Right lobe of liver (tissue), 6 donors: ENCODE measurements around the gene C4orf51. TPM values are rescaled to one million over a fixed set of nuclear protein-coding genes. Genes with fewer than 3 reads are reported as not detected.
"Not testable (repeated sequence)": the region's sequence is repeated elsewhere in the genome, so short reads cannot be mapped to it uniquely, and the experiment has no call there.

ENCODE experiments used
- ATAC-seq, 4 donors: fragments of 200-7000 bp; cut with Tn5 transposase; one replicate each; pipeline ENCODE4 v1.9.1; 2020; ENCODE audit warnings: mild to moderate bottlenecking in 4 of 4, moderate library complexity in 4 of 4
- DNase-seq, 3 donors: peaks; one replicate each; pipeline ENCODE4 v3.0.0-alpha.2; 2020
- H3K27ac ChIP-seq, 3 donors: fragments of 200-600 bp; one replicate each; pipeline ENCODE4 v1.8.0; 2022
- H3K27me3 ChIP-seq, 2 donors: fragments of 200-600 bp; one replicate each; pipeline ENCODE4 v1.8.0; 2022
- H3K36me3 ChIP-seq, 4 donors: fragments of 200-600 bp; sonication (generic) in 1 of 4; one replicate each; pipeline versions ENCODE4 v1.5.1 to v1.8.0; 2017 to 2022; ENCODE audit warnings: control low read depth in 1 of 4
- H3K4me1 ChIP-seq, 4 donors: fragments of 200-600 bp; sonication (generic) in 1 of 4; one replicate each; pipeline versions ENCODE4 v1.5.1 to v1.8.0; 2017 to 2022; ENCODE audit warnings: control low read depth in 1 of 4
- H3K4me3 ChIP-seq, 3 donors: fragments of 200-600 bp; one replicate each; pipeline ENCODE4 v1.8.0; 2022
- H3K9me3 ChIP-seq, 4 donors: fragments of 200-600 bp; sonication (generic) in 1 of 4; one replicate each; pipeline versions ENCODE4 v1.5.1 to v1.8.0; 2017 to 2022; ENCODE audit warnings: control low read depth in 1 of 4
- POLR2A ChIP-seq: fragments of 450-650 bp; IDR thresholded peaks from one replicate; pipeline ENCODE4 v1.6.1; 2017; ENCODE audit warnings: antibody characterized with exemption, mild to moderate bottlenecking
- WGBS: methylation state at CpG from one replicate; pipeline ENCODE4 v1.1.6; 2018; ENCODE audit warnings: low coverage, low lambda C conversion rate; ENCODE audit not compliant: insufficient coverage; ENCODE audit errors: missing lambda C conversion rate; 5-methylcytosine and 5-hydroxymethylcytosine counted together
- intact Hi-C, 2 donors: fragments of 100-400 bp; cut with DNase I; formaldehyde crosslinking; loops; one replicate each; pipeline versions ENCODE4 v1.11.2 to v1.14.1; 2022
- total RNA-seq, 6 experiments: library from RNA; depleted of rRNA in 2 of 6; stranded (reverse); fragments of >200 nt in 2 of 6; fragmentation: NEBNext Ultra II Directional in 3 of 6; extraction: Animal tissue kit (Norgen Biotek cat#: 25700) in 3 of 6; gene quantifications; one replicate each; pipeline versions ENCODE4 v1.1.0 to v1.2.4, GENCODE V29; 2016 to 2023
- TF ChIP-seq, protein P1 (sequence below), 4 donors: fragments of 200-600 bp in 3 of 4; fragments of 450-650 bp in 1 of 4; IDR thresholded peaks; one replicate each; pipeline versions ENCODE4 v1.5.1 to v1.8.0; 2016 to 2022; ENCODE audit warnings: antibody characterized with exemption in 4 of 4, mild to moderate bottlenecking in 2 of 4
- donor health status: DM: no; HTN: yes; CAD: no.
- donor health status: DM: no; HTN: no; CAD: no.
- donor health status: DM: no; HTN: no; CAD: no.
- donor health status: DM: no; HTN: yes; CAD: no.
- donor health status: DM: no; HTN: yes; CAD: no.

The C4orf51 gene
- total RNA-seq, 6 experiments from 2014 or later, result not detected

DNA sequence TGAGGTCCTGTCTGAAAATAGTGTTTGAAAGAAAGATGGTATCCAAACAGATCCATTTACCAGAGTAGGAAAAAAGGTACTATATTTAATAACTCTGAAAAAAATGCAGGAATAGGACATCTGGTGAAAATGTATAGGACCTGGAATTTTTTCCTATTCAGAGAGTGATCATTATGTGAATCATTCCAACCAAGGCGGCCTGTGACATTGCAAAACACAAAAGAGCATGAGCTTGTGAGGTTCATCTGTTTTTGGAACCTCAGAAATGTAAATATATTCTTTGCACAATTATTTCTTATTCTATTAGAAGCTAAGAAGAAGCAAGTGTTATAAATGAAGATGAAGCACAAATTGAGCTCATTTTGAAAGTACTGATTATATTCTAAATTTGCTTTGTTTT, 2.0 kb downstream of the C4orf51 start:
- ATAC-seq, result no peak
- Histone ChIP-seq H3K9me3 (no peaks in the 10 kb centered on the region), H3K27me3 (no peaks in the 10 kb centered on the region), H3K4me1 (no peaks in the 10 kb centered on the region), H3K4me3 (no peak overlapping the region), H3K36me3 (no peaks in the 10 kb centered on the region), H3K27ac (no peak overlapping the region)
- intact Hi-C loops, result no loop called here
- no peak for DNase-seq
- 100% methylated on average over 1 of the region's 1 CpG for WGBS
- TF ChIP-seq, protein P1, sequence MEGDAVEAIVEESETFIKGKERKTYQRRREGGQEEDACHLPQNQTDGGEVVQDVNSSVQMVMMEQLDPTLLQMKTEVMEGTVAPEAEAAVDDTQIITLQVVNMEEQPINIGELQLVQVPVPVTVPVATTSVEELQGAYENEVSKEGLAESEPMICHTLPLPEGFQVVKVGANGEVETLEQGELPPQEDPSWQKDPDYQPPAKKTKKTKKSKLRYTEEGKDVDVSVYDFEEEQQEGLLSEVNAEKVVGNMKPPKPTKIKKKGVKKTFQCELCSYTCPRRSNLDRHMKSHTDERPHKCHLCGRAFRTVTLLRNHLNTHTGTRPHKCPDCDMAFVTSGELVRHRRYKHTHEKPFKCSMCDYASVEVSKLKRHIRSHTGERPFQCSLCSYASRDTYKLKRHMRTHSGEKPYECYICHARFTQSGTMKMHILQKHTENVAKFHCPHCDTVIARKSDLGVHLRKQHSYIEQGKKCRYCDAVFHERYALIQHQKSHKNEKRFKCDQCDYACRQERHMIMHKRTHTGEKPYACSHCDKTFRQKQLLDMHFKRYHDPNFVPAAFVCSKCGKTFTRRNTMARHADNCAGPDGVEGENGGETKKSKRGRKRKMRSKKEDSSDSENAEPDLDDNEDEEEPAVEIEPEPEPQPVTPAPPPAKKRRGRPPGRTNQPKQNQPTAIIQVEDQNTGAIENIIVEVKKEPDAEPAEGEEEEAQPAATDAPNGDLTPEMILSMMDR (IDR thresholded peaks at IDR 0.05), result no peak
- no peak for TF ChIP-seq POLR2A

DNA sequence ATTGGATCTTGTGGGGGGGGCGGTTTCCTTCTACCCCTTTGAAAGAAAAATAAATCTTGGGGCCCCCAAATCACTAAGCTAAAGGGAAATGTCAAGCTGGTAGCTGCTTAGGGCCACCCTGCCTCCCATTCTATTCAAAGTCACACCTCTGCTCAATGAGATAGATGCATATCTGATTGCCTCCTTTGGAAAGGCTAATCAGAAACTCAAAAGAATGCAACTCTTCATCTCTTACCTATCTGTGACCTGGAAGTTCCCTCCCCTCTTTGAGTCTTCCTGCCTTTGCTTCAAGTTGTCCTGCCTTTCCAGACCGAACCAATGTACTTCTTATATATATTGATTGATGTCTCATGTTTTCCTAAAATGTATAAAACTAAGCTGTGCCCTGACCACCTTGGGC, 7.0 kb downstream of the C4orf51 start:
- DNase-seq (no peak), ATAC-seq (no peak)
- no peaks in the 10 kb centered on the region for H3K27me3 ChIP-seq
- WGBS, result 45% methylated on average over 2 of the region's 2 CpGs
- no peaks in the 10 kb centered on the region for H3K36me3 ChIP-seq
- intact Hi-C loops, result no loop called here
- H3K27ac ChIP-seq, result no peak overlapping the region
- no peaks in the 10 kb centered on the region for H3K9me3 ChIP-seq
- no peak overlapping the region for H3K4me3 ChIP-seq
- no peaks in the 10 kb centered on the region for H3K4me1 ChIP-seq
- no peak for TF ChIP-seq POLR2A
- TF ChIP-seq, protein P1 (IDR thresholded peaks at IDR 0.05), result no peak

DNA sequence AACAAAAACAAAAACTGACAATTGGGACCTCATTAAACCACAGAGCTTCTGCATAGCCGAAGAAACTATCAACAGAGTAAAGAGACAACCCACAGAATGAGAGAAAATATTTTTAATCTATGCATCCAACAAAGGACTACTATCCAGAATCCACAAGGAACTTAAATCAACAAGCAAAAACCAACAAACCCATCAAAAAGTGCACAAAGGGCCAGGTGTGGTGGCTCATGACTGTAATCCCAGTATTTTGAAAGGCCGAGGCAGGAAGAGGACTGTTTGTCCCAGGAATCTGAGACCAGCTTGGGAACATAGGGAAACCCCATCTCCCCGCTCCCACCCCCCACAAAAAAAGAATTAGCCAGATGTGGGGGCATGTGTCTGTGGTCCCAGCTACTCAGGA, 10.7 kb downstream of the C4orf51 start:
- no peak overlapping the region for H3K4me3 ChIP-seq
- ATAC-seq, result no peak
- intact Hi-C loops, result no loop called here
- DNase-seq, result no peak
- no peaks in the 10 kb centered on the region for H3K36me3 ChIP-seq
- no peaks in the 10 kb centered on the region for H3K27me3 ChIP-seq
- WGBS, result 85% methylated on average over 3 of the region's 3 CpGs
- TF ChIP-seq, protein P1 (IDR thresholded peaks at IDR 0.05), result no peak
- no peak for TF ChIP-seq POLR2A
- no peaks in the 10 kb centered on the region for H3K4me1 ChIP-seq
- no peaks in the 10 kb centered on the region for H3K9me3 ChIP-seq
- H3K27ac ChIP-seq, result no peak overlapping the region

DNA sequence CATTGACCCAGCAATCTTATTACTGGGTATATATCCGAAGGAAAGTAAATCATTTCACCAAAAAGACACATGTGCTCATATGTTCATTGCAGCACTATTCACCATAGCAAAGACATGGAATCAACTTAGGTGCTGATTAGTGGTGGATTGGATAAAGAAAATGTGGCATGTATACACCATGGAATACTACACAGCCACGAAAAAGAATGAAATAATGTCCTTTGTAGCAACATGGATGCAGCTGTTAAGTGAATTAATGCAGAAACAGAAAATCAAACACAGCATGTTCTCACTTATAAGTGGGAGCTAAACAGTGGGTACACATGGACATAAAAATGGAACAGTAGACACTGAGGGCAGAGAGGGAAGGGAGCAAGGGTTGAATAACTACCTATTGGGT, 11.5 kb downstream of the C4orf51 start:
- H3K4me1 ChIP-seq, H3K4me3 ChIP-seq, H3K27ac ChIP-seq, H3K9me3 ChIP-seq, DNase-seq, intact Hi-C loops, H3K36me3 ChIP-seq, ATAC-seq, H3K27me3 ChIP-seq: not testable (repeated sequence)
- WGBS, result 75% methylated on average over 2 of the region's 2 CpGs

DNA sequence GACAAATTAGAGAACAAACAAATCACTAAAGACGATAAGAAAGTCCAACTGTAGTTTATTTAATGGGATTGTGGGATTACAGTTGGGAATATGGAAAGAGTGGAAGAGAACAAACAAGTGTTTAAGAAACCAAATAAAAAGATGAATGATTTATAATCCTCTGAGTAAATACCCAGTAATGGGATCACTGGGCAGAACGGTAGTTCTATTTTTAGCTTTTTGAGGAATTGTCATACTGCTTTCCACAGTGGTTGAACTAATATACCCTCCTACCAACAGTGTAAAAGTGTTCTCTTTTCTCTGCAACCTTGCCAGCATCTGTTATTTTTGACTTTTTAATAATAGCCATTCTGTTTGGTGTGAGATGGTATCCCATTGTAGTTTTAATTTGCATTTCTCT, 15.0 kb downstream of the C4orf51 start:
- no peak overlapping the region for H3K27ac ChIP-seq
- H3K4me1 ChIP-seq, result no peaks in the 10 kb centered on the region
- ATAC-seq (no peak), DNase-seq (no peak)
- intact Hi-C loops, result no loop called here
- TF ChIP-seq, protein P1 (IDR thresholded peaks at IDR 0.05), result no peak
- no peak for TF ChIP-seq POLR2A
- no peak overlapping the region for H3K4me3 ChIP-seq
- no peaks in the 10 kb centered on the region for H3K27me3 ChIP-seq
- H3K36me3 ChIP-seq, result no peaks in the 10 kb centered on the region
- WGBS, result 34% methylated on average over 2 of the region's 2 CpGs
- no peaks in the 10 kb centered on the region for H3K9me3 ChIP-seq
